SK-N-MC (cell line): ENCODE measurements around the gene DSCAM.

Experiments used
- EZH2 ChIP-seq: fragments of 200-600 bp; sonication (generic); IDR thresholded peaks from one replicate; pipeline ENCODE4 v1.6.1; 2017; ENCODE audit warnings: antibody characterized with exemption
- POLR2AphosphoS5 ChIP-seq: IDR thresholded peaks from 2 replicates; pipeline ENCODE4 v1.6.1; 2012; ENCODE audit warnings: mild to moderate bottlenecking, low read depth, low read length, borderline replicate concordance

DNA sequence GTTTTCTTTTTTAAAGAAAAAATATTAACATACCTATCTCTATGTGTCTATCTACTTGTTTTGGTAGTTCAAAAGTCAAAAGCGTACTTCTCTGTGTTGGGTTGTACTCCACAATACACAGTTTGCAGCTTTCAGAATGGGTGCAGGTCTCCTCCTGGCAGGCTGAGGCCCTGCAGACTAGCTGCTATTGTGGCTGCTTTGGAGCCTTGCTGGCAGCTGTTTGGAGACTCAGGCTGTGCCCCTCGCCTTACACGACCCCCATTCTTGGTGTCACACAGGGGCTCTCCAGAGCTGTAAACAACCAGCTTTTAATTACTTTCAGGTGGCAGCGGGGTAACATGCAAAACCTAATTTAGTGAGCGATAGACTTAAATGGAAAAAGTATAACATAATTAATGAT, 160.4 kb downstream of the DSCAM start:
- TF ChIP-seq EZH2 (no peak), POLR2AphosphoS5 (no peak)
